CD4-positive, alpha-beta memory T cell (primary cell): ENCODE data around the gene S100A14. TPM values are rescaled to one million over a fixed set of nuclear protein-coding genes. Genes with fewer than 3 reads are reported as not detected.
"Not testable (repeated sequence)": the region's sequence is repeated elsewhere in the genome, so short reads cannot be mapped to it uniquely, and the experiment has no call there.

ENCODE experiments used
- CTCF ChIA-PET: fragments of 350-600 bp; sonication (Branson Sonifier 250); formaldehyde crosslinking; loops from one replicate; lab custom pipeline; 2021; ENCODE audit warnings: inconsistent platforms; ENCODE audit not compliant: partially characterized antibody; lab: Charles Lee
- POLR2A ChIA-PET: fragments of 350-600 bp; sonication (Branson Sonifier 250); formaldehyde crosslinking; loops from one replicate; lab custom pipeline; 2021; ENCODE audit not compliant: partially characterized antibody; lab: Charles Lee
- DNase-seq, 5 donors: peaks; one replicate each; pipeline versions ENCODE4 v3.0.0 to v3.0.0-alpha.2; 2020 to 2022; ENCODE audit warnings: mixed read lengths in 1 of 5
- H3K27ac ChIP-seq: one replicate; pipeline ENCODE4 v1.7.0; 2013; ENCODE audit warnings: low read depth, low read length
- H3K27me3 ChIP-seq: 2 replicates; pipeline ENCODE4 v1.7.0; 2013; ENCODE audit warnings: mild to moderate bottlenecking, low read length, moderate library complexity; ENCODE audit not compliant: insufficient read depth
- H3K36me3 ChIP-seq: 2 replicates; pipeline ENCODE4 v1.7.0; 2013; ENCODE audit warnings: mild to moderate bottlenecking, low read length, moderate library complexity; ENCODE audit not compliant: insufficient read depth
- H3K4me1 ChIP-seq: 2 replicates; pipeline ENCODE4 v1.7.0; 2013; ENCODE audit warnings: mild to moderate bottlenecking, low read length, moderate library complexity; ENCODE audit not compliant: insufficient read depth
- H3K4me3 ChIP-seq, 2 donors: one replicate each; pipeline ENCODE4 v1.7.0; 2013; ENCODE audit warnings: low read length in 2 of 2, mild to moderate bottlenecking in 1 of 2
- H3K9me3 ChIP-seq, 2 donors: one replicate each; pipeline ENCODE4 v1.7.0; 2013; ENCODE audit warnings: low read length in 2 of 2, control low read depth in 1 of 2; ENCODE audit not compliant: control insufficient read depth in 1 of 2
- H3K27ac Mint-ChIP-seq, 7 donors: one replicate each; pipeline ENCODE4 v1.8.0; 2020 to 2021; ENCODE audit warnings: mixed read lengths in 7 of 7, mild to moderate bottlenecking in 6 of 7, inconsistent platforms in 3 of 7, moderate library complexity in 3 of 7
- H3K27me3 Mint-ChIP-seq, 2 donors: one replicate each; pipeline ENCODE4 v1.8.0; 2020 to 2021; ENCODE audit warnings: mixed read lengths in 2 of 2
- H3K36me3 Mint-ChIP-seq, 2 donors: one replicate each; pipeline ENCODE4 v1.8.0; 2020 to 2021; ENCODE audit warnings: mixed read lengths in 2 of 2, inconsistent platforms in 1 of 2, mild to moderate bottlenecking in 1 of 2
- H3K4me1 Mint-ChIP-seq, 4 donors: one replicate each; pipeline ENCODE4 v1.8.0; 2020 to 2021; ENCODE audit warnings: mixed read lengths in 4 of 4, mild to moderate bottlenecking in 1 of 4
- H3K4me3 Mint-ChIP-seq, 8 donors: one replicate each; pipeline ENCODE4 v1.8.0; 2020 to 2021; ENCODE audit warnings: mixed read lengths in 8 of 8, mild to moderate bottlenecking in 7 of 8, moderate library complexity in 6 of 8, inconsistent platforms in 3 of 8
- H3K9me3 Mint-ChIP-seq, 8 donors: one replicate each; pipeline ENCODE4 v1.8.0; 2020 to 2021; ENCODE audit warnings: mixed read lengths in 8 of 8, mild to moderate bottlenecking in 5 of 8, inconsistent platforms in 3 of 8, moderate library complexity in 1 of 8
- intact Hi-C: fragments of 100-400 bp; cut with micrococcal nuclease; formaldehyde crosslinking; loops from one replicate; pipeline ENCODE4 v1.15.1; 2023
- polyA plus RNA-seq, 2 donors: library from polyadenylated mRNA; unstranded; fragments of 300-500 nt; fragmentation: Illumina TruSeq; gene quantifications; one replicate each; pipeline ENCODE4 v1.2.3, GENCODE V29; 2021
- total RNA-seq, 2 experiments: library from RNA; stranded (reverse); gene quantifications; one replicate each; pipeline ENCODE4 v1.2.3, GENCODE V29; 2021

Gene S100A14
- total and polyA plus RNA-seq, 4 experiments from 2014 or later: not detected

GRCh38 chr1:153586347-153586746 lies 29.8 kb downstream of the S100A14 start:
- peaks cover 1 to 3% of the 10 kb centered on the region in 2 donors for H3K27me3 Mint-ChIP-seq

GRCh38 chr1:153585006-153585405 lies 31.1 kb downstream of the S100A14 start:
- DNase-seq: no peak

More at GRCh38 chr1:153586347-153586746, 29.8 kb downstream of the S100A14 start:
- no peaks in the 10 kb centered on the region for H3K36me3 Mint-ChIP-seq
- ChIA-PET POLR2A (no interaction called here), CTCF (interaction anchor here (2.0 kb wide), 1 partner anchor 14 kb away, joined by 7 read pairs; no protein-coding TSS in a partner anchor)
- H3K9me3 Mint-ChIP-seq: no peaks in the 10 kb centered on the region
- Histone ChIP-seq H3K36me3 (no peaks in the 10 kb centered on the region), H3K27ac (no peak overlapping the region), H3K9me3 (no peaks in the 10 kb centered on the region), H3K4me3 (no peak overlapping the region), H3K27me3 (no peaks in the 10 kb centered on the region), H3K4me1 (no peaks in the 10 kb centered on the region)
- no peaks in the 10 kb centered on the region for H3K4me1 Mint-ChIP-seq
- H3K27ac Mint-ChIP-seq: peak overlapping the region in 1 of 7 donors; percentile 11
- DNase-seq: no peak
- intact Hi-C loops: no loop called here
- no peak overlapping the region for H3K4me3 Mint-ChIP-seq

DNA sequence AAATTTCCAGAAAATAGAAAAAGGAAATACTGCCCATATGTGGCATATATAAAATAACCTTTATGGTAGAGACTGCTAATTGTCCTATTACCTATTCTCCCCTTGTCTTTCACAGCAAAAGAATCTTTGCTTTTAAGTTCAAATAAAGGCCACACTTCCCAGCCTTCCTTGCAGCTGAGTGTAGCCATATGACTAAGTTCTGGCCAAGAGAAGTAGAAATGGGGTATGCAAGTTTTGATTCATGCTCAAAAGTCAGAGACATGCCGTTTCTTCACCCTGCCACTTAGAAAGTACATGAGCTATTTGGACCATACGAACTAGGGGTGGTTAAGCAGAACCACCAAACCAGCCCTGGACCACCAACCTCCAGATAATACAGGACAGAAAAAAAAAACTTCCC lies 32.1 kb downstream of the S100A14 start:
- no peak overlapping the region for H3K27ac ChIP-seq
- Mint-ChIP-seq H3K27me3 (peaks cover 3 to 8% of the 10 kb centered on the region in 2 donors), H3K4me1 (no peaks in the 10 kb centered on the region), H3K27ac (no peak overlapping the region), H3K36me3 (no peaks in the 10 kb centered on the region), H3K4me3 (no peak overlapping the region), H3K9me3 (no peaks in the 10 kb centered on the region)
- no peak for DNase-seq
- no peaks in the 10 kb centered on the region for H3K27me3 ChIP-seq
- H3K36me3 ChIP-seq: no peaks in the 10 kb centered on the region
- CTCF ChIA-PET: no interaction called here
- H3K4me1 ChIP-seq: no peaks in the 10 kb centered on the region
- intact Hi-C loops: no loop called here
- POLR2A ChIA-PET: interaction anchor here (0.7 kb wide), 1 partner anchor 40 kb away, joined by 3 read pairs; no protein-coding TSS in a partner anchor
- H3K9me3 ChIP-seq: no peaks in the 10 kb centered on the region
- no peak overlapping the region for H3K4me3 ChIP-seq

More at GRCh38 chr1:153585006-153585405, 31.1 kb downstream of the S100A14 start:
- Mint-ChIP-seq H3K9me3 (no peaks in the 10 kb centered on the region), H3K27ac (no peak overlapping the region), H3K27me3 (peaks cover 1 to 3% of the 10 kb centered on the region in 2 donors), H3K4me1 (no peaks in the 10 kb centered on the region), H3K4me3 (no peak overlapping the region), H3K36me3 (no peaks in the 10 kb centered on the region)
- CTCF ChIA-PET: no interaction called here
- H3K4me3 ChIP-seq: no peak overlapping the region
- H3K27ac ChIP-seq: no peak overlapping the region
- no peaks in the 10 kb centered on the region for H3K27me3 ChIP-seq
- no peaks in the 10 kb centered on the region for H3K9me3 ChIP-seq
- H3K36me3 ChIP-seq: no peaks in the 10 kb centered on the region
- POLR2A ChIA-PET: interaction anchor here (0.7 kb wide), 1 partner anchor 41 kb away, joined by 3 read pairs; no protein-coding TSS in a partner anchor
- H3K4me1 ChIP-seq: no peaks in the 10 kb centered on the region
- intact Hi-C loops: no loop called here

GRCh38 chr1:153583514-153583913 lies 32.6 kb downstream of the S100A14 start:
- H3K36me3 Mint-ChIP-seq, intact Hi-C loops, H3K4me1 Mint-ChIP-seq, H3K9me3 Mint-ChIP-seq, POLR2A ChIA-PET, DNase-seq, H3K4me3 ChIP-seq, CTCF ChIA-PET, H3K27ac Mint-ChIP-seq, H3K4me3 Mint-ChIP-seq, H3K36me3 ChIP-seq, H3K9me3 ChIP-seq, H3K27me3 ChIP-seq, H3K4me1 ChIP-seq, H3K27ac ChIP-seq: not testable (repeated sequence)
- peaks cover 7 to 13% of the 10 kb centered on the region in 2 donors for H3K27me3 Mint-ChIP-seq

- H3K4me1 ChIP-seq, H3K4me1 Mint-ChIP-seq, H3K27ac ChIP-seq, H3K36me3 ChIP-seq, H3K27ac Mint-ChIP-seq, intact Hi-C loops, H3K4me3 ChIP-seq, H3K27me3 ChIP-seq, POLR2A ChIA-PET, H3K36me3 Mint-ChIP-seq, H3K9me3 ChIP-seq, H3K9me3 Mint-ChIP-seq, H3K4me3 Mint-ChIP-seq, DNase-seq: not testable (repeated sequence)
- CTCF ChIA-PET: interaction anchor here (2.4 kb wide), 1 partner anchor 13 kb away, joined by 8 read pairs; no protein-coding TSS in a partner anchor
- H3K27me3 Mint-ChIP-seq: peaks cover 13 to 19% of the 10 kb centered on the region in 2 donors
Observed at GRCh38 chr1:153582836-153583235, 33.3 kb downstream of the S100A14 start.

DNA sequence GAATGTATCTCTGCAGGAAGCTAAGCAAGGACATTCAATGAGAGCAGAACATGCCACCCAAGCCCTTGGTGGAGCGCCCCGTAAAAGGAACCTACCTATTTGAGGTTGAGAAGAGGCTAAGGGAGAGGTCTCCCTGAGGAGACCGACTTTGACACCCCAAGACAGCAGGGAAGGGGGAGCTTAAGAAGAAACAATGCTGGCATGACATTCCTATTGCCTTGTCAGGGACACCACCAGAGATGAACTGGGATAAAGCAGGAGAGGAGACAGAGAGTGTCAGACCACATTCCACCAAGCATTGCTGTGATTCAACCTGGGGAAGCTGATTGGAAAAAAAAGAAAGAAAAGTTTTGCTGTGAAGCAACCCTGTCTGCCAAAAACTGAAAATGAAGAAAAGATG lies 37.2 kb downstream of the S100A14 start:
- H3K9me3 Mint-ChIP-seq: no peaks in the 10 kb centered on the region
- no peaks in the 10 kb centered on the region for H3K4me1 Mint-ChIP-seq
- no peak for DNase-seq
- no peak overlapping the region for H3K27ac Mint-ChIP-seq
- H3K27me3 Mint-ChIP-seq: peaks cover 12 to 22% of the 10 kb centered on the region in 2 donors
- POLR2A ChIA-PET: no interaction called here
- no peaks in the 10 kb centered on the region for H3K4me1 ChIP-seq
- intact Hi-C loops: no loop called here
- CTCF ChIA-PET: interaction anchor here (2.0 to 2.8 kb wide), 2 partner anchors 40 to 69 kb away, joined by 7 to 11 read pairs; no protein-coding TSS in a partner anchor
- H3K36me3 ChIP-seq: no peaks in the 10 kb centered on the region
- no peak overlapping the region for H3K4me3 Mint-ChIP-seq
- peaks cover 4% of the 10 kb centered on the region for H3K27me3 ChIP-seq
- no peak overlapping the region for H3K27ac ChIP-seq
- H3K4me3 ChIP-seq: no peak overlapping the region
- H3K36me3 Mint-ChIP-seq: no peaks in the 10 kb centered on the region
- H3K9me3 ChIP-seq: no peaks in the 10 kb centered on the region

- no peak overlapping the region for H3K4me3 Mint-ChIP-seq
- H3K27ac ChIP-seq: no peak overlapping the region
- intact Hi-C loops: no loop called here
- H3K4me1 Mint-ChIP-seq: no peaks in the 10 kb centered on the region
- no peak overlapping the region for H3K4me3 ChIP-seq
- H3K36me3 ChIP-seq: no peaks in the 10 kb centered on the region
- H3K27me3 Mint-ChIP-seq: peaks cover 12 to 22% of the 10 kb centered on the region in 2 donors
- no peaks in the 10 kb centered on the region for H3K36me3 Mint-ChIP-seq
- no peaks in the 10 kb centered on the region for H3K9me3 Mint-ChIP-seq
- no peak overlapping the region for H3K27ac Mint-ChIP-seq
- peaks cover 4% of the 10 kb centered on the region for H3K27me3 ChIP-seq
- H3K4me1 ChIP-seq: no peaks in the 10 kb centered on the region
- ChIA-PET CTCF (interaction anchor here (1.5 to 2.8 kb wide), 3 partner anchors 10 to 69 kb away, joined by 4 to 11 read pairs (median 7); no protein-coding TSS in a partner anchor), POLR2A (no interaction called here)
- H3K9me3 ChIP-seq: no peaks in the 10 kb centered on the region
- DNase-seq: no peak
Observed at GRCh38 chr1:153578490-153578889, 37.6 kb downstream of the S100A14 start.
